H1 (cell line): Measurements from ENCODE around the gene KDELR1. TPM values are rescaled to one million over a fixed set of nuclear protein-coding genes. Genes with fewer than 3 reads are reported as not detected.

Experiments
- CHD7 ChIP-seq: fragments of 300-600 bp; sonication (generic); IDR thresholded peaks from 2 replicates; pipeline ENCODE4 v1.7.1; 2012; ENCODE audit warnings: low read length, moderate library complexity, mild to moderate bottlenecking, inconsistent platforms; ENCODE audit not compliant: insufficient replicate concordance
- KDM4A ChIP-seq: IDR thresholded peaks from one replicate; pipeline ENCODE4 v1.7.1; 2012; ENCODE audit warnings: low read depth, mild to moderate bottlenecking, moderate library complexity, low read length, inconsistent platforms; ENCODE audit not compliant: severe bottlenecking
- KDM5A ChIP-seq: fragments of 200-600 bp; IDR thresholded peaks from 2 replicates; pipeline ENCODE4 v1.7.1; 2012; ENCODE audit warnings: mild to moderate bottlenecking, low read length, inconsistent platforms, mixed read lengths
- POLR2A ChIP-seq, 2 experiments: IDR thresholded peaks; 1 replicate in 1 of 2; 2 replicates in 1 of 2; pipeline ENCODE4 v1.6.1; 2011; ENCODE audit warnings: low read depth in 2 of 2, low read length in 2 of 2, mild to moderate bottlenecking in 2 of 2; ENCODE audit errors: control extremely low read depth in 1 of 2
- POU5F1 ChIP-seq: IDR thresholded peaks from 2 replicates; pipeline ENCODE4 v1.6.1; 2011; ENCODE audit warnings: low read depth, mild to moderate bottlenecking, low read length, moderate library complexity
- RAD21 ChIP-seq, 2 experiments: IDR thresholded peaks in 1 of 2; conservative IDR thresholded peaks in 1 of 2; 2 replicates each; pipeline ENCODE4 v1.6.1; 2011; ENCODE audit warnings: low read depth in 2 of 2, low read length in 2 of 2, improper control_type of control experiment in 1 of 2, inconsistent platforms in 1 of 2, mild to moderate bottlenecking in 1 of 2, moderate library complexity in 1 of 2
- RXRA ChIP-seq: IDR thresholded peaks from 2 replicates; pipeline ENCODE4 v1.6.1; 2011; ENCODE audit warnings: low read depth, mild to moderate bottlenecking, low read length, moderate library complexity; ENCODE audit not compliant: insufficient read depth
- SIX5 ChIP-seq: IDR thresholded peaks from 2 replicates; pipeline ENCODE4 v1.6.1; 2011; ENCODE audit warnings: mild to moderate bottlenecking, low read depth, low read length
- SP1 ChIP-seq: IDR thresholded peaks from 2 replicates; pipeline ENCODE4 v1.6.1; 2011; ENCODE audit warnings: low read depth, low read length
- SUZ12 ChIP-seq: fragments of 200-600 bp; sonication (generic); IDR thresholded peaks from 2 replicates; pipeline ENCODE4 v1.6.1; 2012; ENCODE audit warnings: mild to moderate bottlenecking, inconsistent platforms, low read length, moderate library complexity, mixed read lengths
- polyA plus RNA-seq, 7 experiments: library from polyadenylated mRNA; depleted of rRNA in 3 of 7; stranded (reverse) in 5 of 7; unstranded in 2 of 7; fragments of >200 nt in 5 of 7; fragments of 200-250 nt in 2 of 7; gene quantifications; 1 replicate in 5 of 7; 2 replicates in 1 of 7; 4 replicates in 1 of 7; pipeline versions ENCODE4 v1.2.1 to v1.2.3, GENCODE V29; 2011 to 2013; ENCODE audit warnings: missing spikeins in 2 of 7, mixed read lengths in 2 of 7
- total RNA-seq: library from RNA; stranded (reverse); fragmentation: NEBNext Ultra II Directional; extraction: Animal tissue kit (Norgen Biotek cat#: 25700); gene quantifications from 2 replicates; pipeline ENCODE4 v1.2.1, GENCODE V29; 2021

The KDELR1 gene
- total and polyA plus RNA-seq, 2 of the 8 experiments (the other 6 are each of a cell fraction or from before 2014, with no cell fraction given), result 225 to 231 TPM

- TF ChIP-seq CHD7 (no peak), POLR2A (IDR thresholded peaks at IDR 0.05; ENCODE audit: control extremely low read depth in 1 of 2, low read depth in 2 of 2, low read length in 2 of 2) (no peak), RXRA (no peak), SIX5 (no peak), RAD21 (IDR thresholded peaks at IDR 0.05 in 1 of 2, conservative IDR thresholded peaks at IDR 0.05 in 1 of 2; ENCODE audit: low read depth in 2 of 2, low read length in 2 of 2) (no peak), SP1 (no peak), POU5F1 (no peak), SUZ12 (no peak), KDM5A (no peak), KDM4A (no peak)
Observed at GRCh38 chr19:48396016-48396823, 4.9 kb upstream of the KDELR1 start (continued).
